Heart right ventricle (tissue), 16 donors: Measurements from ENCODE around the gene KRT85. TPM values are rescaled to one million over a fixed set of nuclear protein-coding genes. Genes with fewer than 3 reads are reported as not detected.
A peak's percentile ranks its signal among the peaks of the same experiment; 100 is the strongest.

ENCODE experiments used
- ATAC-seq, 8 donors: fragments of 200-7000 bp; cut with Tn5 transposase; one replicate each; pipeline ENCODE4 v1.9.1; 2020; ENCODE audit warnings: mild to moderate bottlenecking in 8 of 8, moderate library complexity in 8 of 8, moderate number of reproducible peaks in 1 of 8
- DNase-seq, 2 donors: peaks; one replicate each; pipeline ENCODE4 v3.0.0-alpha.2; 2020
- H3K27ac ChIP-seq, 10 donors: fragments of 200-600 bp; sonication (generic) in 2 of 10; one replicate each; pipeline versions ENCODE4 v1.5.0 to v1.8.0; 2020 to 2022; ENCODE audit warnings: mild to moderate bottlenecking in 3 of 10
- H3K27me3 ChIP-seq, 7 donors: fragments of 200-600 bp; one replicate each; pipeline ENCODE4 v1.8.0; 2021 to 2022; ENCODE audit warnings: mild to moderate bottlenecking in 2 of 7
- H3K36me3 ChIP-seq, 9 donors: fragments of 200-600 bp; sonication (generic) in 1 of 9; one replicate each; pipeline versions ENCODE4 v1.5.0 to v1.8.0; 2020 to 2022; ENCODE audit warnings: mild to moderate bottlenecking in 2 of 9
- H3K4me1 ChIP-seq, 9 donors: fragments of 200-600 bp; sonication (generic) in 1 of 9; one replicate each; pipeline versions ENCODE4 v1.5.0 to v1.8.0; 2020 to 2022; ENCODE audit warnings: mild to moderate bottlenecking in 4 of 9
- H3K4me3 ChIP-seq, 10 donors: fragments of 200-600 bp; sonication (generic) in 2 of 10; one replicate each; pipeline versions ENCODE4 v1.5.0 to v1.8.0; 2020 to 2022; ENCODE audit warnings: mild to moderate bottlenecking in 7 of 10, moderate library complexity in 2 of 10
- H3K9me3 ChIP-seq, 11 donors: fragments of 200-600 bp in 10 of 11; sonication (generic) in 2 of 11; one replicate each; pipeline versions ENCODE4 v1.5.0 to v1.8.0; 2013 to 2022; ENCODE audit warnings: mild to moderate bottlenecking in 2 of 11, control low read depth in 1 of 11, moderate library complexity in 1 of 11
- CTCF ChIP-seq, 9 donors: fragments of 200-600 bp; sonication (generic) in 2 of 9; IDR thresholded peaks; one replicate each; pipeline versions ENCODE4 v1.5.0 to v1.8.0; 2021 to 2022; ENCODE audit warnings: antibody characterized with exemption in 9 of 9, mild to moderate bottlenecking in 5 of 9, moderate library complexity in 1 of 9
- WGBS, 2 donors: extraction: QIAGEN DNeasy Blood & Tissue Kit; methylation state at CpG; one replicate each; pipeline ENCODE4 v1.1.7; 2013; ENCODE audit warnings: inconsistent platforms in 1 of 2; 5-methylcytosine and 5-hydroxymethylcytosine counted together
- intact Hi-C, 10 donors: fragments of 100-400 bp; cut with DNase I; formaldehyde crosslinking; loops; one replicate each; pipeline versions ENCODE4 v1.11.1 to v1.14.2; 2022
- polyA plus RNA-seq, 2 donors: library from polyadenylated mRNA; stranded (reverse); fragments of 200-250 nt; gene quantifications; one replicate each; pipeline ENCODE4 v1.2.3, GENCODE V29; 2013
- total RNA-seq, 10 donors: library from RNA; stranded (reverse); fragmentation: NEBNext Ultra II Directional in 3 of 10; extraction: Animal tissue kit (Norgen Biotek cat#: 25700) in 3 of 10; gene quantifications; one replicate each; pipeline versions ENCODE4 v1.2.1 to v1.2.4, GENCODE V29; 2021 to 2023
- donor health status: Arrhythmogenic right ventricular cardiomyopathy.
- donor health status: ischemic (EF 13 %, LVEDD 7.1; RV severe dilation, severe dysfunction).
- donor health status: healthy with polysubstance abuse.
- donor health status: DM: no; HTN: yes; CAD: no.
- donor health status: DM: no; HTN: no; CAD: no.
- donor health status: ischemic (EF 25% LVEDD 6.9; RV normal size, moderate dysfunction).
- donor health status: ischemic (EF 25% LVEDD 5.7; RV mildly dilated, moderate dysfunction).
- donor health status: healthy.
- donor health status: DM: yes; HTN: yes; CAD: no.
- donor health status: Ischemic cardiomyopathy.
- donor health status: ischemic (EF 35%, LVEDD 5.7; RV mildly dilated, moderate dysfunction).
- donor health status: nonischemic (EF 11% LVEDD 7.7; RV severe dilation, severe dysfunction).
- donor health status: DM: yes; HTN: yes; CAD: no.
- donor health status: PGD.
- donor health status: ischemic (EF 29% LVEDD 5.4; RV normal size, mild dysfunction).
- donor health status: nonischemic (EF 23%, LVEDD 6.1; RV moderate dilation, normal function).

The KRT85 gene
- total and polyA plus RNA-seq, 12 donors = not detected

- H3K27ac ChIP-seq = no peak overlapping the region
- intact Hi-C loops = loop anchor here in 2 of 10 donors (1.0 to 10.0 kb wide), 2 partner anchors 29 to 112 kb away; partner anchors contain the start of gene KRT6A (in 1 of the 2)
- peaks cover 0 to 22% (median 4%) of the 10 kb centered on the region in 7 donors for H3K27me3 ChIP-seq
- no peak for ATAC-seq
- 72 to 76% methylated on average over 2 of the region's 2 CpGs for WGBS, 2 donors
- no peaks in the 10 kb centered on the region for H3K4me1 ChIP-seq
- H3K9me3 ChIP-seq = no peaks in the 10 kb centered on the region
- no peaks in the 10 kb centered on the region for H3K36me3 ChIP-seq
- H3K4me3 ChIP-seq = no peak overlapping the region
- no peak for DNase-seq
- no peak for TF ChIP-seq CTCF (IDR thresholded peaks at IDR 0.05)
These were observed 15.6 kb upstream of the KRT85 start for GRCh38 chr12:52382854-52383253.

GRCh38 chr12:52381206-52381605 lies 13.9 kb upstream of the KRT85 start:
- no peak for DNase-seq

GRCh38 chr12:52380271-52380694 lies 13.0 kb upstream of the KRT85 start:
- Histone ChIP-seq H3K9me3 (no peaks in the 10 kb centered on the region), H3K4me1 (no peaks in the 10 kb centered on the region), H3K27me3 (peaks cover 0 to 23% (median 7%) of the 10 kb centered on the region in 7 donors), H3K36me3 (no peaks in the 10 kb centered on the region), H3K27ac (no peak overlapping the region), H3K4me3 (no peak overlapping the region)
- TF ChIP-seq CTCF (IDR thresholded peaks at IDR 0.05) = peak in 8 of 9 donors; percentile 13 to 56 (median 47)
- ATAC-seq = peak in 4 of 8 donors; percentile 28 to 59 (median 48)
- intact Hi-C loops = loop anchor here in 1 of 10 donors (10.0 kb wide), 1 partner anchor 115 kb away; the partner anchor contains the start of gene KRT6A
- DNase-seq = peak in 1 of 2 donors; percentile 37
- 56 to 57% methylated on average over 15 of the region's 15 CpGs for WGBS, 2 donors

More at GRCh38 chr12:52381206-52381605, 13.9 kb upstream of the KRT85 start:
- Histone ChIP-seq H3K4me1 (no peaks in the 10 kb centered on the region), H3K27ac (no peak overlapping the region), H3K27me3 (peaks cover 0 to 23% (median 7%) of the 10 kb centered on the region in 7 donors), H3K9me3 (no peaks in the 10 kb centered on the region), H3K36me3 (no peaks in the 10 kb centered on the region), H3K4me3 (no peak overlapping the region)
- WGBS, 2 donors = 86 to 88% methylated on average over 8 of the region's 8 CpGs
- TF ChIP-seq CTCF (IDR thresholded peaks at IDR 0.05) = no peak
- intact Hi-C loops = loop anchor here in 1 of 10 donors (10.0 kb wide), 1 partner anchor 114 kb away; the partner anchor contains the start of gene KRT6A
- no peak for ATAC-seq

- H3K27ac ChIP-seq = no peak overlapping the region
- no peaks in the 10 kb centered on the region for H3K9me3 ChIP-seq
- H3K4me1 ChIP-seq = no peaks in the 10 kb centered on the region
- peaks cover 0 to 23% (median 7%) of the 10 kb centered on the region in 7 donors for H3K27me3 ChIP-seq
- 86 to 89% methylated on average over 6 of the region's 6 CpGs for WGBS, 2 donors
- TF ChIP-seq CTCF (IDR thresholded peaks at IDR 0.05) = no peak
- H3K4me3 ChIP-seq = no peak overlapping the region
- no peaks in the 10 kb centered on the region for H3K36me3 ChIP-seq
- no peak for DNase-seq
- intact Hi-C loops = loop anchor here in 6 of 10 donors (5.0 to 10.0 kb wide), 6 partner anchors 125 to 605 kb away; no protein-coding TSS in a partner anchor
- no peak for ATAC-seq
These were observed 12.3 kb upstream of the KRT85 start for GRCh38 chr12:52379536-52379935.
